Endothelial cell of umbilical vein (primary cell): Measurements from ENCODE around the gene TESK2. TPM values are rescaled to one million over a fixed set of nuclear protein-coding genes. Genes with fewer than 3 reads are reported as not detected.
A peak's percentile ranks its signal among the peaks of the same experiment; 100 is the strongest.

ENCODE experiments used
- BruUV-seq: library from RNA; stranded (reverse); fragments of 400-500 nt; replicated peaks from 2 replicates; lab custom pipeline; 2021; lab: Mats Ljungman, UMichigan
- CTCF ChIA-PET: fragments of 300-600, 350-600 bp; sonication (Branson Sonifier 250); formaldehyde crosslinking; loops from one replicate; lab custom pipeline; 2021; ENCODE audit warnings: antibody characterized with exemption, inconsistent platforms; lab: Charles Lee
- POLR2A ChIA-PET: fragments of 300-600, 350-600 bp; sonication (Branson Sonifier 250); formaldehyde crosslinking; loops from one replicate; lab custom pipeline; 2021; ENCODE audit warnings: antibody characterized with exemption, inconsistent platforms; lab: Charles Lee
- DNase-seq: peaks from one replicate; pipeline ENCODE4 v3.0.0-alpha.2; 2011; ENCODE audit warnings: low read depth, low spot score
- FAIRE-seq: peaks from 2 replicates; lab custom pipeline; 2011; peaks lifted over from hg19 to GRCh38; lab: Jason Lieb, UNC
- H2AFZ ChIP-seq: 2 replicates; pipeline ENCODE4 v1.6.0; 2012; ENCODE audit warnings: low read depth, low read length, control low read depth, inconsistent platforms
- H3K27ac ChIP-seq: 2 replicates; pipeline ENCODE4 v1.5.1; 2011; ENCODE audit warnings: low read depth, mild to moderate bottlenecking, control low read depth, low read length, moderate library complexity; ENCODE audit not compliant: insufficient read depth
- H3K27me3 ChIP-seq, 2 experiments: 2 replicates each; pipeline versions ENCODE4 v1.6.0 to v1.6.1; 2011; ENCODE audit warnings: low read length in 2 of 2, mixed read lengths in 1 of 2; ENCODE audit not compliant: control insufficient read depth in 2 of 2, insufficient read depth in 2 of 2
- H3K36me3 ChIP-seq, 2 experiments: 2 replicates in 1 of 2; 3 replicates in 1 of 2; pipeline ENCODE4 v1.5.1; 2011; ENCODE audit warnings: low read length in 2 of 2, mild to moderate bottlenecking in 1 of 2, moderate library complexity in 1 of 2; ENCODE audit not compliant: control insufficient read depth in 2 of 2, insufficient read depth in 2 of 2; ENCODE audit errors: extremely low read depth in 1 of 2
- H3K4me1 ChIP-seq: 3 replicates; pipeline ENCODE4 v1.5.1; 2011; ENCODE audit warnings: mild to moderate bottlenecking, low read length; ENCODE audit not compliant: control insufficient read depth, insufficient read depth; ENCODE audit errors: extremely low read depth
- H3K4me2 ChIP-seq: 2 replicates; pipeline ENCODE4 v1.6.1; 2011; ENCODE audit warnings: low read length, control low read depth, mixed read lengths; ENCODE audit not compliant: insufficient read depth
- H3K4me3 ChIP-seq, 3 experiments: fragments of 200-600 bp in 1 of 3; sonication (generic), shearing (Covaris generic) in 1 of 3; replicated peaks in 1 of 3; 2 replicates each; pipeline ENCODE4 v1.5.1; 2011 to 2016; ENCODE audit warnings: control low read depth in 3 of 3, low read length in 3 of 3, mild to moderate bottlenecking in 2 of 3, inconsistent platforms in 1 of 3, low read depth in 1 of 3, moderate library complexity in 1 of 3; ENCODE audit not compliant: insufficient read depth in 1 of 3
- H3K79me2 ChIP-seq: 2 replicates; pipeline ENCODE4 v1.6.0; 2012; ENCODE audit warnings: low read length, inconsistent platforms; ENCODE audit not compliant: control insufficient read depth, insufficient read depth
- H3K9ac ChIP-seq: replicated peaks from 2 replicates; pipeline ENCODE3; 2011; ENCODE audit warnings: low read length, control low read depth; ENCODE audit not compliant: insufficient read depth; ENCODE audit errors: extremely low read depth
- H3K9me1 ChIP-seq: replicated peaks from 3 replicates; pipeline ENCODE4 v1.6.0; 2011; ENCODE audit warnings: mild to moderate bottlenecking, low read length; ENCODE audit not compliant: control insufficient read depth, insufficient read depth; ENCODE audit errors: extremely low read depth
- H3K9me3 ChIP-seq: replicated peaks from 2 replicates; pipeline ENCODE4 v1.5.1; 2012; ENCODE audit warnings: low read length, inconsistent platforms; ENCODE audit not compliant: control insufficient read depth, insufficient read depth
- H4K20me1 ChIP-seq: replicated peaks from 2 replicates; pipeline ENCODE3; 2011; ENCODE audit warnings: mild to moderate bottlenecking, low read length; ENCODE audit not compliant: control insufficient read depth, insufficient read depth; ENCODE audit errors: extremely low read depth
- EZH2 ChIP-seq: IDR thresholded peaks from 2 replicates; pipeline ENCODE4 v1.6.1; 2012; ENCODE audit warnings: borderline replicate concordance, low read depth, mild to moderate bottlenecking, moderate library complexity, low read length, inconsistent platforms; ENCODE audit not compliant: severe bottlenecking
- FOS ChIP-seq: IDR thresholded peaks from 2 replicates; pipeline ENCODE4 v1.6.1; 2011; ENCODE audit warnings: mild to moderate bottlenecking, low read length, moderate library complexity, borderline replicate concordance; ENCODE audit not compliant: insufficient read depth
- GATA2 ChIP-seq: IDR thresholded peaks from 2 replicates; pipeline ENCODE4 v1.7.0; 2011; ENCODE audit warnings: low read depth, mild to moderate bottlenecking, moderate library complexity, mixed read lengths, low read length; ENCODE audit not compliant: insufficient read length, insufficient read depth
- JUN ChIP-seq: IDR thresholded peaks from 2 replicates; pipeline ENCODE4 v1.6.1; 2011; ENCODE audit warnings: borderline replicate concordance, low read depth; ENCODE audit not compliant: insufficient read length, insufficient read depth
- MYC ChIP-seq: IDR thresholded peaks from one replicate; pipeline ENCODE4 v1.6.1; 2011; ENCODE audit warnings: mild to moderate bottlenecking, low read depth, low read length
- POLR2A ChIP-seq: IDR thresholded peaks from 2 replicates; pipeline ENCODE4 v1.6.1; 2012; ENCODE audit warnings: low read depth, mild to moderate bottlenecking, control low read depth, low read length
- POLR2AphosphoS5 ChIP-seq: IDR thresholded peaks from 2 replicates; pipeline ENCODE4 v1.6.1; 2012; ENCODE audit warnings: low read depth, mild to moderate bottlenecking, control low read depth, low read length, moderate library complexity; ENCODE audit not compliant: insufficient read depth
- dilution Hi-C: fragments of 300-500 bp; cut with MboI; formaldehyde crosslinking; loops from one replicate; pipeline ENCODE4 v1.15.0; 2019; ENCODE audit warnings: low sequenced_read_pairs; ENCODE audit not compliant: extremely low pct_ligation_motif_present
- intact Hi-C: fragments of 100-400 bp; cut with micrococcal nuclease; formaldehyde crosslinking; loops from one replicate; pipeline ENCODE4 v1.10.0; 2022
- polyA plus RNA-seq, 4 experiments: library from polyadenylated mRNA; depleted of rRNA in 3 of 4; stranded (reverse) in 3 of 4; unstranded in 1 of 4; fragments of >200 nt; gene quantifications; 2 replicates each; pipeline versions ENCODE4 v1.2.1 to v1.2.3, GENCODE V29; 2011 to 2012; ENCODE audit warnings: missing spikeins in 1 of 4
- total RNA-seq: library from RNA; stranded (reverse); gene quantifications from 2 replicates; pipeline ENCODE4 v1.2.3, GENCODE V29; 2021
- TF ChIP-seq, protein P1 (sequence below): IDR thresholded peaks from 2 replicates; pipeline ENCODE4 v1.6.1; 2011; ENCODE audit not compliant: insufficient read depth, insufficient read length
- TF ChIP-seq, protein P2 (sequence below), 2 donors: IDR thresholded peaks; 1 replicate in 1 of 2; 2 replicates in 1 of 2; pipeline ENCODE4 v1.5.1; 2011; ENCODE audit warnings: low read length in 2 of 2, mild to moderate bottlenecking in 2 of 2, moderate library complexity in 2 of 2, control low read depth in 1 of 2, inconsistent platforms in 1 of 2, low read depth in 1 of 2; ENCODE audit not compliant: insufficient read depth in 1 of 2; ENCODE audit errors: extremely low read depth in 1 of 2

Gene TESK2
- total and polyA plus RNA-seq, 2 donors (not counting 3 experiments of a cell fraction or from before 2014, with no cell fraction given) = 2.1 to 2.6 TPM

DNA sequence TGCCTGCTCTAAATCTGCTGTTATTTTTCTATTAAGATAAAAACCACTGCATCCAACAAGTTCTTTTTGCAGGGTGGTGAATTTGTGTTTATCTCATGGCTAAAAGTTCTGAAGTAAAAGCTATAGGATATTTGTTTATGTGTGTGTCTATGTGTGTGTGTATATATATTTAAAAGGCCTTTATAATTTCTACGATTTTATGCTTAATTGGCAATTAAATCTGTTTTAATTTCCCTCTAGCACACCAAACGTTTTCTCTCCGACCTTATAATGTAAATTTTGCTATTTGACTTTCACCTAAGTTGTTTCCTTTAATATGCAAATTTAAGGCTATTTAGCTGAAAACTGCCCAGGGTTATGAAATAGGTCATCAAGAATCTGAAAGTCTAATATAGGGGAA lies 184.1 kb downstream of the TESK2 start:
- DNase-seq (no peak), FAIRE-seq (no peak)
- BruUV-seq = no TSS peak
- no peaks in the 10 kb centered on the region for H3K9me3 ChIP-seq
- H3K27ac ChIP-seq = peak overlapping the region; percentile 3
- ChIA-PET POLR2A (interaction anchor here (1.4 kb wide), 1 partner anchor 215 kb away, joined by 3 read pairs; the partner anchor contains the start of gene PRDX1), CTCF (interaction anchor here (1.4 to 3.2 kb wide), 2 partner anchors 34 to 293 kb away, joined by 11 to 13 read pairs; partner anchors contain the start of genes MUTYH and TOE1)
- H3K27me3 ChIP-seq = no peaks in the 10 kb centered on the region
- no peak overlapping the region for H3K4me3 ChIP-seq
- no peaks in the 10 kb centered on the region for H3K79me2 ChIP-seq
- TF ChIP-seq GATA2 (no peak), POLR2A (no peak), FOS (no peak), EZH2 (no peak), POLR2AphosphoS5 (no peak), MYC (no peak), JUN (no peak)
- TF ChIP-seq, protein P1, sequence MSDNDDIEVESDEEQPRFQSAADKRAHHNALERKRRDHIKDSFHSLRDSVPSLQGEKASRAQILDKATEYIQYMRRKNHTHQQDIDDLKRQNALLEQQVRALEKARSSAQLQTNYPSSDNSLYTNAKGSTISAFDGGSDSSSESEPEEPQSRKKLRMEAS = no peak
- TF ChIP-seq, protein P2, sequence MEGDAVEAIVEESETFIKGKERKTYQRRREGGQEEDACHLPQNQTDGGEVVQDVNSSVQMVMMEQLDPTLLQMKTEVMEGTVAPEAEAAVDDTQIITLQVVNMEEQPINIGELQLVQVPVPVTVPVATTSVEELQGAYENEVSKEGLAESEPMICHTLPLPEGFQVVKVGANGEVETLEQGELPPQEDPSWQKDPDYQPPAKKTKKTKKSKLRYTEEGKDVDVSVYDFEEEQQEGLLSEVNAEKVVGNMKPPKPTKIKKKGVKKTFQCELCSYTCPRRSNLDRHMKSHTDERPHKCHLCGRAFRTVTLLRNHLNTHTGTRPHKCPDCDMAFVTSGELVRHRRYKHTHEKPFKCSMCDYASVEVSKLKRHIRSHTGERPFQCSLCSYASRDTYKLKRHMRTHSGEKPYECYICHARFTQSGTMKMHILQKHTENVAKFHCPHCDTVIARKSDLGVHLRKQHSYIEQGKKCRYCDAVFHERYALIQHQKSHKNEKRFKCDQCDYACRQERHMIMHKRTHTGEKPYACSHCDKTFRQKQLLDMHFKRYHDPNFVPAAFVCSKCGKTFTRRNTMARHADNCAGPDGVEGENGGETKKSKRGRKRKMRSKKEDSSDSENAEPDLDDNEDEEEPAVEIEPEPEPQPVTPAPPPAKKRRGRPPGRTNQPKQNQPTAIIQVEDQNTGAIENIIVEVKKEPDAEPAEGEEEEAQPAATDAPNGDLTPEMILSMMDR (IDR thresholded peaks at IDR 0.05; ENCODE audit: extremely low read depth in 1 of 2, insufficient read depth in 1 of 2, low read depth in 1 of 2, low read length in 2 of 2) = no peak
- intact Hi-C loops = no loop called here
- H3K4me1 ChIP-seq = peaks cover 14% of the 10 kb centered on the region
- H3K9me1 ChIP-seq = no peaks in the 10 kb centered on the region
- no peaks in the 10 kb centered on the region for H4K20me1 ChIP-seq
- H3K4me2 ChIP-seq = peak overlapping the region; percentile 16
- dilution Hi-C loops = no loop called here
- no peak overlapping the region for H3K9ac ChIP-seq
- no peaks in the 10 kb centered on the region for H3K36me3 ChIP-seq
- H2AFZ ChIP-seq = peak overlapping the region; percentile 60
